Esophagus muscularis mucosa (tissue), 4 donors: ENCODE results near the gene OR51S1. TPM values are rescaled to one million over a fixed set of nuclear protein-coding genes. Genes with fewer than 3 reads are reported as not detected.

ENCODE experiments used
- DNase-seq: peaks from one replicate; pipeline ENCODE4 v3.0.0-alpha.2; 2017; ENCODE audit errors: extremely low spot score
- H3K27ac ChIP-seq, 4 donors: fragments of 200-600 bp; sonication (generic); replicated peaks in 1 of 4; 1 replicate in 3 of 4; 2 replicates in 1 of 4; pipeline ENCODE4 v1.5.1; 2016 to 2019; ENCODE audit warnings: mild to moderate bottlenecking in 1 of 4
- H3K27me3 ChIP-seq, 4 donors: fragments of 200-600 bp; sonication (generic); one replicate each; pipeline versions ENCODE4 v1.5.1 to v1.6.0; 2016 to 2019
- H3K36me3 ChIP-seq, 4 donors: fragments of 200-600 bp; sonication (generic); one replicate each; pipeline ENCODE4 v1.5.1; 2016 to 2019
- H3K4me1 ChIP-seq, 4 donors: fragments of 200-600 bp; sonication (generic); one replicate each; pipeline ENCODE4 v1.5.1; 2016 to 2019
- H3K4me3 ChIP-seq, 4 donors: fragments of 200-600 bp; sonication (generic); 1 replicate in 2 of 4; 2 replicates in 2 of 4; pipeline ENCODE4 v1.5.1; 2016 to 2019; ENCODE audit warnings: mild to moderate bottlenecking in 4 of 4, moderate library complexity in 1 of 4
- H3K9me3 ChIP-seq, 4 donors: fragments of 200-600 bp; sonication (generic); 1 replicate in 3 of 4; 2 replicates in 1 of 4; pipeline ENCODE4 v1.5.1; 2016 to 2019
- EP300 ChIP-seq: sonication (generic); formaldehyde crosslinking; IDR thresholded peaks from one replicate; pipeline ENCODE4 v1.6.1; 2017; ENCODE audit warnings: antibody characterized with exemption
- POLR2A ChIP-seq: fragments of 450-650 bp; IDR thresholded peaks from one replicate; pipeline ENCODE4 v1.6.1; 2017; ENCODE audit warnings: antibody characterized with exemption, moderate library complexity, mild to moderate bottlenecking, low read depth
- POLR2AphosphoS5 ChIP-seq, 2 donors: sonication (generic); formaldehyde crosslinking; IDR thresholded peaks; one replicate each; pipeline ENCODE4 v1.6.1; 2017; ENCODE audit warnings: antibody characterized with exemption in 2 of 2
- WGBS: methylation state at CpG from one replicate; pipeline ENCODE4 v1.1.5; 2018; 5-methylcytosine and 5-hydroxymethylcytosine counted together
- intact Hi-C: fragments of 100-400 bp; cut with DNase I; formaldehyde crosslinking; loops from one replicate; pipeline ENCODE4 v1.15.1; 2023
- total RNA-seq, 4 donors: library from RNA; depleted of rRNA; stranded (reverse); fragments of >200 nt; gene quantifications; one replicate each; pipeline versions ENCODE4 v1.1.0 to v1.2.1, GENCODE V29; 2016
- TF ChIP-seq, protein P1 (sequence below), 3 experiments: fragments of 200-600 bp in 2 of 3; fragments of 450-650 bp in 1 of 3; sonication (generic) in 2 of 3; IDR thresholded peaks; one replicate each; pipeline ENCODE4 v1.5.1; 2017 to 2019; ENCODE audit warnings: antibody characterized with exemption in 3 of 3, mild to moderate bottlenecking in 2 of 3, moderate library complexity in 1 of 3

Gene OR51S1
- total RNA-seq, 4 donors from 2014 or later, result not detected

DNA sequence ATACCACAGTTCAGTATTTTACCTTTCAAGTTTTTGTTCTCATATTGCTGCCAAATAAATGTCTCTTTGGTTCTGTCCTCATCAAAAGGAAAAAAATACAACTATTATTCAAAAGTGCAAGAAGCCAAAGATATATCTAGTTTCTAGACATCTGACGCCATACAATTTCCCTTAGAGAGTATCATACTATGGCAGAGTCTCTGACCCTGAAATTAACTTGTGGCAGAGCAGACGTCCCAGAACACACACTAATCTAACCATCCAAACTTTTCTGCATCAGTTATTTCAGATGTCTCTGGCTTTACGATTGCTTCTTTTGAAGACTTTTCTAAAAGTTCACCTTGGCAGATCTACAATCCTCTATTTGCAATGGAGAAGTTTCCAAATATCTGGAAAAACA, 35.4 kb upstream of the OR51S1 start:
- DNase-seq, result no peak
- no peaks in the 10 kb centered on the region for H3K36me3 ChIP-seq
- WGBS, result 57% methylated on average over 3 of the region's 3 CpGs
- H3K27me3 ChIP-seq, result no peaks in the 10 kb centered on the region
- no peaks in the 10 kb centered on the region for H3K4me1 ChIP-seq
- no peak overlapping the region for H3K27ac ChIP-seq
- TF ChIP-seq POLR2AphosphoS5 (IDR thresholded peaks at IDR 0.05), result no peak
- TF ChIP-seq POLR2A, result no peak
- TF ChIP-seq, protein P1, sequence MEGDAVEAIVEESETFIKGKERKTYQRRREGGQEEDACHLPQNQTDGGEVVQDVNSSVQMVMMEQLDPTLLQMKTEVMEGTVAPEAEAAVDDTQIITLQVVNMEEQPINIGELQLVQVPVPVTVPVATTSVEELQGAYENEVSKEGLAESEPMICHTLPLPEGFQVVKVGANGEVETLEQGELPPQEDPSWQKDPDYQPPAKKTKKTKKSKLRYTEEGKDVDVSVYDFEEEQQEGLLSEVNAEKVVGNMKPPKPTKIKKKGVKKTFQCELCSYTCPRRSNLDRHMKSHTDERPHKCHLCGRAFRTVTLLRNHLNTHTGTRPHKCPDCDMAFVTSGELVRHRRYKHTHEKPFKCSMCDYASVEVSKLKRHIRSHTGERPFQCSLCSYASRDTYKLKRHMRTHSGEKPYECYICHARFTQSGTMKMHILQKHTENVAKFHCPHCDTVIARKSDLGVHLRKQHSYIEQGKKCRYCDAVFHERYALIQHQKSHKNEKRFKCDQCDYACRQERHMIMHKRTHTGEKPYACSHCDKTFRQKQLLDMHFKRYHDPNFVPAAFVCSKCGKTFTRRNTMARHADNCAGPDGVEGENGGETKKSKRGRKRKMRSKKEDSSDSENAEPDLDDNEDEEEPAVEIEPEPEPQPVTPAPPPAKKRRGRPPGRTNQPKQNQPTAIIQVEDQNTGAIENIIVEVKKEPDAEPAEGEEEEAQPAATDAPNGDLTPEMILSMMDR (IDR thresholded peaks at IDR 0.05), result no peak
- TF ChIP-seq EP300, result no peak
- no peaks in the 10 kb centered on the region for H3K9me3 ChIP-seq
- intact Hi-C loops, result no loop called here
- no peak overlapping the region for H3K4me3 ChIP-seq

DNA sequence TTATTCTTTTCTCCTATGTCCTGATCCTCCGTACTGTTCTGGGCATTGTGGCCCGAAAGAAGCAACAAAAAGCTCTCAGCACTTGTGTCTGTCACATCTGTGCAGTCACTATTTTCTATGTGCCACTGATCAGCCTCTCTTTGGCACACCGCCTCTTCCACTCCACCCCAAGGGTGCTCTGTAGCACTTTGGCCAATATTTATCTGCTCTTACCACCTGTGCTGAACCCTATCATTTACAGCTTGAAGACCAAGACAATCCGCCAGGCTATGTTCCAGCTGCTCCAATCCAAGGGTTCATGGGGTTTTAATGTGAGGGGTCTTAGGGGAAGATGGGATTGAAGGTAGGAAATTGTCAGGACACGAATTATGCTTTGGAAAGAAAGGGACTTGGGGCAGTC, 33.5 kb upstream of the OR51S1 start:
- Histone ChIP-seq H3K27ac (no peak overlapping the region), H3K36me3 (no peaks in the 10 kb centered on the region), H3K27me3 (no peaks in the 10 kb centered on the region), H3K4me1 (no peaks in the 10 kb centered on the region), H3K9me3 (no peaks in the 10 kb centered on the region), H3K4me3 (no peak overlapping the region)
- WGBS, result 83% methylated on average over 5 of the region's 5 CpGs
- intact Hi-C loops, result no loop called here
- no peak for TF ChIP-seq POLR2A
- TF ChIP-seq, protein P1 (IDR thresholded peaks at IDR 0.05), result no peak
- no peak for TF ChIP-seq POLR2AphosphoS5 (IDR thresholded peaks at IDR 0.05)
- TF ChIP-seq EP300, result no peak
- no peak for DNase-seq

DNA sequence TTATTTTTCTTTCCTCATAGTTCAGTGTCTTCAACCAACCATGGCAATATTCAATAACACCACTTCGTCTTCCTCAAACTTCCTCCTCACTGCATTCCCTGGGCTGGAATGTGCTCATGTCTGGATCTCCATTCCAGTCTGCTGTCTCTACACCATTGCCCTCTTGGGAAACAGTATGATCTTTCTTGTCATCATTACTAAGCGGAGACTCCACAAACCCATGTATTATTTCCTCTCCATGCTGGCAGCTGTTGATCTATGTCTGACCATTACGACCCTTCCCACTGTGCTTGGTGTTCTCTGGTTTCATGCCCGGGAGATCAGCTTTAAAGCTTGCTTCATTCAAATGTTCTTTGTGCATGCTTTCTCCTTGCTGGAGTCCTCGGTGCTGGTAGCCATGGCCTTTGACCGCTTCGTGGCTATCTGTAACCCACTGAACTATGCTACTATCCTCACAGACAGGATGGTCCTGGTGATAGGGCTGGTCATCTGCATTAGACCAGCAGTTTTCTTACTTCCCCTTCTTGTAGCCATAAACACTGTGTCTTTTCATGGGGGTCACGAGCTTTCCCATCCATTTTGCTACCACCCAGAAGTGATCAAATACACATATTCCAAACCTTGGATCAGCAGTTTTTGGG, 33.0 kb upstream of the OR51S1 start, which contains the start of gene OR51T1:
Gene OR51T1, plus strand, starts transcription at position 41 of the 641 bp plus-strand sequence. Its CDS starts 0 bp downstream, at position 41.
- Histone ChIP-seq H3K27ac (no peak within 1 kb of the TSS), H3K36me3 (no peaks in the 10 kb centered on the region), H3K27me3 (no peaks in the 10 kb centered on the region), H3K4me3 (no peak within 1 kb of the TSS), H3K9me3 (no peaks in the 10 kb centered on the region), H3K4me1 (no peaks in the 10 kb centered on the region)
- DNase-seq, result no peak
- intact Hi-C loops, result no loop called here
- TF ChIP-seq POLR2AphosphoS5 (IDR thresholded peaks at IDR 0.05) (no peak), EP300 (no peak), POLR2A (no peak)
- TF ChIP-seq, protein P1 (IDR thresholded peaks at IDR 0.05), result no peak
- 69% methylated on average over 8 of the region's 8 CpGs for WGBS

DNA sequence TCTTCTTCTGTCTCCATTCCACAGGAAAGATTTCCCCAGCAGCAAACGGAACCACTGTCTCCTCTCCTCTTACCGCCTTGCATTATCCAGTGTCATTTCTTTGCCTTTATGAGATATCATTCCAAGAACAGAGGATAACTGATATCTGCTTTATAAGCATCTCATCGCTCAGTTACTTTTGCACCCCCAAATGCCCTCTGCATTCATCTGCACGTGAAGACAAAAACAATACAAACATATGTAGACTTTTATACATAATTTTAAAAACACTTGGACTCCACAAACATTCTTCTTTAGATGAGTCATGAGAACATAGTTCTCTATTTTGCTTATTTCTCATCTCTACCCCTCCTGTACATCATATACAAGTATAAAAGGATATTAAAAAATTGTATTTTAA, 32.2 kb upstream of the OR51S1 start:
- WGBS, result 78% methylated on average over 4 of the region's 4 CpGs
- Histone ChIP-seq H3K9me3 (no peaks in the 10 kb centered on the region), H3K4me1 (no peaks in the 10 kb centered on the region), H3K36me3 (no peaks in the 10 kb centered on the region), H3K27ac (no peak overlapping the region), H3K27me3 (no peaks in the 10 kb centered on the region), H3K4me3 (no peak overlapping the region)
- intact Hi-C loops, result no loop called here
- no peak for DNase-seq
- TF ChIP-seq POLR2AphosphoS5 (IDR thresholded peaks at IDR 0.05), result no peak
- TF ChIP-seq, protein P1 (IDR thresholded peaks at IDR 0.05), result no peak
- TF ChIP-seq EP300, result no peak
- no peak for TF ChIP-seq POLR2A

DNA sequence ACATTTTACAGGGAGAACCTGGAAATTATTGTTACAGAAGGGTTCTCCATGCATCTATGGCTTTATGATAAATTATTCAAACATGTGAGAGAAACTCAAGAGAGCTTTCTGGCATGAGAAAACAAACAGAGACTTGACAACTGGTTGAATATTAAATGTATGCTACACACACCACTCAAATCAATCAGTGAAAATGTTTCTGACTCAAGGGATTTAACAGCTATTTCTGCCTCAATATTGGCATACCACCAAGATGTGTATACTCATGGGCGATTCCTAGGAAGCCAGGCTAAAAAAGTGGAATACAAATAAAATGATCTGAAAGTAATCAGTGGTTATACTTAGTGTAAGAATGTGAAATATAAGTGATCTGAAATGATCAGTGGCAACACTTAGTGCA, 16.8 kb upstream of the OR51S1 start:
- WGBS, result 47% methylated on average over 1 of the region's 1 CpG
- H3K27ac ChIP-seq, result no peak overlapping the region
- TF ChIP-seq, protein P1 (IDR thresholded peaks at IDR 0.05), result no peak
- TF ChIP-seq POLR2AphosphoS5 (IDR thresholded peaks at IDR 0.05) (no peak), EP300 (no peak), POLR2A (no peak)
- no peaks in the 10 kb centered on the region for H3K36me3 ChIP-seq
- H3K4me3 ChIP-seq, result no peak overlapping the region
- DNase-seq, result no peak
- no peaks in the 10 kb centered on the region for H3K4me1 ChIP-seq
- intact Hi-C loops, result no loop called here
- peaks cover 0 to 6% (median 0%) of the 10 kb centered on the region in 4 donors for H3K9me3 ChIP-seq
- H3K27me3 ChIP-seq, result no peaks in the 10 kb centered on the region
